ENCODE measurements around the gene DPH7.
"Not testable (repeated sequence)": the region's sequence is repeated elsewhere in the genome, so short reads cannot be mapped to it uniquely, and the experiment has no call there.

DPH7 gene

GRCh38 chr9:137516144-137516917 is 62.4 kb downstream of the DPH7 start:
- no peak for TF ChIP-seq CTCF (IDR thresholded peaks at IDR 0.05; ENCODE audit: low read depth, low read length, missing control alignments)
- H3K4me3 ChIP-seq (replicated peaks; ENCODE audit: low read depth, low read length), result no peak overlapping the region
- no peak for DNase-seq (ENCODE audit: extremely low read depth, low read depth)

- TF ChIP-seq CTCF (IDR thresholded peaks at IDR 0.05; ENCODE audit: low read depth, low read length, missing control alignments), result no peak
- no peak for DNase-seq (ENCODE audit: extremely low read depth, low read depth)
- no peak overlapping the region for H3K4me3 ChIP-seq (replicated peaks; ENCODE audit: low read depth, low read length)
These were observed 63.4 kb downstream of the DPH7 start for GRCh38 chr9:137515338-137515724.

GRCh38 chr9:137514691-137515337 is 63.9 kb downstream of the DPH7 start:
- DNase-seq (ENCODE audit: extremely low read depth, low read depth), result no peak
- no peak overlapping the region for H3K4me3 ChIP-seq (replicated peaks; ENCODE audit: low read depth, low read length)
- TF ChIP-seq CTCF (IDR thresholded peaks at IDR 0.05; ENCODE audit: low read depth, low read length, missing control alignments), result no peak

- not testable (repeated sequence) for DNase-seq (ENCODE audit: extremely low read depth, low read depth); H3K4me3 ChIP-seq (replicated peaks; ENCODE audit: low read depth, low read length)
These were observed 64.7 kb downstream of the DPH7 start for GRCh38 chr9:137513801-137514570.

GRCh38 chr9:137513136-137513535 is 65.6 kb downstream of the DPH7 start:
- DNase-seq (ENCODE audit: extremely low read depth, low read depth); H3K4me3 ChIP-seq (replicated peaks; ENCODE audit: low read depth, low read length): not testable (repeated sequence)

GRCh38 chr9:137511758-137512463 is 66.8 kb downstream of the DPH7 start:
- no peak overlapping the region for H3K4me3 ChIP-seq (replicated peaks; ENCODE audit: low read depth, low read length)
- no peak for DNase-seq (ENCODE audit: extremely low read depth, low read depth)
- TF ChIP-seq CTCF (IDR thresholded peaks at IDR 0.05; ENCODE audit: low read depth, low read length, missing control alignments), result no peak

- H3K4me3 ChIP-seq (replicated peaks; ENCODE audit: low read depth, low read length); DNase-seq (ENCODE audit: extremely low read depth, low read depth): not testable (repeated sequence)
These were observed 67.6 kb downstream of the DPH7 start for GRCh38 chr9:137511126-137511525.

- no peak overlapping the region for H3K4me3 ChIP-seq (replicated peaks; ENCODE audit: low read depth, low read length)
- TF ChIP-seq CTCF (IDR thresholded peaks at IDR 0.05; ENCODE audit: low read depth, low read length, missing control alignments), result no peak
- DNase-seq (ENCODE audit: extremely low read depth, low read depth), result no peak
These were observed 69.5 kb downstream of the DPH7 start for GRCh38 chr9:137509198-137509597.
